ENCODE data around the gene SNAPC3. TPM values are rescaled to one million over a fixed set of nuclear protein-coding genes. Genes with fewer than 3 reads are reported as not detected.

The SNAPC3 gene
- total RNA-seq, 2 experiments from 2014 or later: 30.3 to 32.1 TPM

DNA sequence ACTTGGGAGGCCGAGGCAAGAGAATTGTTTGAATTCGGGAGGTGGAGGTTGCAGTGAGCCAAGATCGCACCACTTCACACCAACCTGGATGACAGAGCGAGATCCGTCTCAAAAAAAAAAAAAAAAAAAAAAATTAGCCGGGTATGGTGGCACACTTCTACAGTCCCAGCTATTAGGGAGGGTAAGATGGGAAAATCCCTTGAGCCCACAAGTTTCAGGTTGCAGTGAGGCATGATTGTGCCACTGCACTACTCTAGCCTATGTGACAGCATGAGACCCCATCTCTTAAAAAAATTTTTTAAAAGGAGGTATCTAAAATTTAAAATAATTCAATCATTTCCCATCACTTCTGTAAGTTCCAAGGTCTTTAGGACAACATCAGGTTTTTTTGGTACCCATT is 62.1 kb downstream of the SNAPC3 start:
- Mint-ChIP-seq H3K4me3 (no peak overlapping the region), H3K27ac (no peak overlapping the region), H3K9me3 (no peaks in the 10 kb centered on the region), H3K36me3 (ENCODE audit: low read depth) (peaks cover 37% of the 10 kb centered on the region), H3K4me1 (ENCODE audit: low read depth) (peaks cover 34% of the 10 kb centered on the region), H3K27me3 (no peaks in the 10 kb centered on the region)
- ATAC-seq (no peak), DNase-seq (no peak)
- TF ChIP-seq, protein P1, sequence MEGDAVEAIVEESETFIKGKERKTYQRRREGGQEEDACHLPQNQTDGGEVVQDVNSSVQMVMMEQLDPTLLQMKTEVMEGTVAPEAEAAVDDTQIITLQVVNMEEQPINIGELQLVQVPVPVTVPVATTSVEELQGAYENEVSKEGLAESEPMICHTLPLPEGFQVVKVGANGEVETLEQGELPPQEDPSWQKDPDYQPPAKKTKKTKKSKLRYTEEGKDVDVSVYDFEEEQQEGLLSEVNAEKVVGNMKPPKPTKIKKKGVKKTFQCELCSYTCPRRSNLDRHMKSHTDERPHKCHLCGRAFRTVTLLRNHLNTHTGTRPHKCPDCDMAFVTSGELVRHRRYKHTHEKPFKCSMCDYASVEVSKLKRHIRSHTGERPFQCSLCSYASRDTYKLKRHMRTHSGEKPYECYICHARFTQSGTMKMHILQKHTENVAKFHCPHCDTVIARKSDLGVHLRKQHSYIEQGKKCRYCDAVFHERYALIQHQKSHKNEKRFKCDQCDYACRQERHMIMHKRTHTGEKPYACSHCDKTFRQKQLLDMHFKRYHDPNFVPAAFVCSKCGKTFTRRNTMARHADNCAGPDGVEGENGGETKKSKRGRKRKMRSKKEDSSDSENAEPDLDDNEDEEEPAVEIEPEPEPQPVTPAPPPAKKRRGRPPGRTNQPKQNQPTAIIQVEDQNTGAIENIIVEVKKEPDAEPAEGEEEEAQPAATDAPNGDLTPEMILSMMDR (IDR thresholded peaks at IDR 0.05): no peak
- ChIA-PET CTCF (no interaction called here), POLR2A (interaction anchor here (0.9 to 1.0 kb wide), 2 partner anchors 11 to 111 kb away, joined by 3 to 4 read pairs; no protein-coding TSS in a partner anchor)
- intact Hi-C loops (cut with micrococcal nuclease): no loop called here

DNA sequence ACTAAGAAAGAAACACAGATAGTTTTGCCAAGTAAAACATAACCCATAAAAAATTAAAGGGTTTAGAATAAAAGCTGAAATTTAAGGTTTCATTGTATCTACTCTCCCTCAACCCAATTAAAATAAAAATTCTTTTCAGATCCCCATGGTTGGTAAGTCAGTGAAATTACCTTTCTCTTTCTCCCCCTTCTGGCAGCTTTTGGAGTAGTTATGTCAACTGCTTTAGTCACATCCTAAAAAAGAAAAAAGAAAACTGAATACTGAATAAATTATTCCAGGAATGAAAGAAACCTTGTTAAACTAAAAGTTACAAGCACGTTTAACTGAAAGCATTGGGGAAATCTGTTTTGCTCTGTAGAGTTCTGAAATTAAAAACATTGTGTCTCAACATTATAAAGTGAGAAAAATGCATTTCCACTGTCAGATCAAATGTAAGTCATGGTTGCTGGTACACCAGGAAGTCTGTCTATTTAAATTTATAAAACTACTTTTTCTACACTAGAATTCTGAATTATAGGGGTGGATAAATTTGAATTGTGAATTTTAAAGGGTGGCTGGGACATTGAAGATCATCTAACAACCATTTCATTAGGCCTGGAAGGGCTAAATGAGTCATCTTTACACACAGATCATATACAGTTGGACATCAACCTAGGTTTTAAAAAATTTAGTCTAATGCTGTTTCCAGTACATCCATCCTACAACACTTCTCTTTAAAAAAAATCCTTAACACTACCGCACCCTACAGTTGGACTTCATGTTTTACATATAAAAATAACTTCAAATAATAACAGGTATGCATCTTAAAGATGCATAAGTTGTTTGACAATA is 63.4 kb downstream of the SNAPC3 start:
- Mint-ChIP-seq H3K9me3 (no peaks in the 10 kb centered on the region), H3K4me3 (no peak overlapping the region), H3K27me3 (no peaks in the 10 kb centered on the region), H3K36me3 (ENCODE audit: low read depth) (peaks cover 40% of the 10 kb centered on the region), H3K27ac (peak overlapping the region; percentile 75), H3K4me1 (ENCODE audit: low read depth) (peaks cover 35% of the 10 kb centered on the region)
- intact Hi-C loops (cut with micrococcal nuclease): no loop called here
- POLR2A ChIA-PET: no interaction called here
- CTCF ChIA-PET: interaction anchor here (1.0 kb wide), 1 partner anchor 9 kb away, joined by 3 read pairs; no protein-coding TSS in a partner anchor
- DNase-seq: no peak
- ATAC-seq: peak; percentile 65
- TF ChIP-seq, protein P1 (IDR thresholded peaks at IDR 0.05): peak; percentile 68

DNA sequence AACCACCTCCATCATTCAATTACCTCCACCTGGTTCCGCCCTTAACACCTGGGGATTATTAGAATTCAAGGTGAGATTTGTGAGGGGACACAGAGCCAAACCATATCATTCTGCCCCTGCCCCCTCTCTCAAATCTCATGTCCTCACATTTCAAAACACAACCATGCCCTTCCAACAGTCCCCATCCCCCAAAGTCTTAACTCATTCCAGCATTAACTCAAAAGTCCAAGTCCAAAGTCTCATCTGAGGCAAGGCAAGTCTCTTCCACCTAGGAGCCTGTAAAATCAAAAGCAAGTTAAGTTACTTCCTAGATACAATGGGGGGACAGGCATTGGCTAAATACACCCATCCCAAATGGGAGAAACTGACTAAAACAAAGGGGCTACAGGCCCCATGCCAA is 69.3 kb downstream of the SNAPC3 start:
- no peaks in the 10 kb centered on the region for H3K27me3 Mint-ChIP-seq
- ATAC-seq: no peak
- peak overlapping the region; percentile 73 for H3K27ac Mint-ChIP-seq
- peaks cover 52% of the 10 kb centered on the region for H3K36me3 Mint-ChIP-seq (ENCODE audit: low read depth)
- H3K4me1 Mint-ChIP-seq (ENCODE audit: low read depth): peaks cover 47% of the 10 kb centered on the region
- intact Hi-C loops (cut with micrococcal nuclease): no loop called here
- ChIA-PET CTCF (interaction anchor here (0.7 kb wide), 1 partner anchor 41 kb away, joined by 3 read pairs; no protein-coding TSS in a partner anchor), POLR2A (no interaction called here)
- TF ChIP-seq, protein P1 (IDR thresholded peaks at IDR 0.05): no peak
- no peak overlapping the region for H3K4me3 Mint-ChIP-seq
- no peak for DNase-seq
- peaks cover 9% of the 10 kb centered on the region for H3K9me3 Mint-ChIP-seq

DNA sequence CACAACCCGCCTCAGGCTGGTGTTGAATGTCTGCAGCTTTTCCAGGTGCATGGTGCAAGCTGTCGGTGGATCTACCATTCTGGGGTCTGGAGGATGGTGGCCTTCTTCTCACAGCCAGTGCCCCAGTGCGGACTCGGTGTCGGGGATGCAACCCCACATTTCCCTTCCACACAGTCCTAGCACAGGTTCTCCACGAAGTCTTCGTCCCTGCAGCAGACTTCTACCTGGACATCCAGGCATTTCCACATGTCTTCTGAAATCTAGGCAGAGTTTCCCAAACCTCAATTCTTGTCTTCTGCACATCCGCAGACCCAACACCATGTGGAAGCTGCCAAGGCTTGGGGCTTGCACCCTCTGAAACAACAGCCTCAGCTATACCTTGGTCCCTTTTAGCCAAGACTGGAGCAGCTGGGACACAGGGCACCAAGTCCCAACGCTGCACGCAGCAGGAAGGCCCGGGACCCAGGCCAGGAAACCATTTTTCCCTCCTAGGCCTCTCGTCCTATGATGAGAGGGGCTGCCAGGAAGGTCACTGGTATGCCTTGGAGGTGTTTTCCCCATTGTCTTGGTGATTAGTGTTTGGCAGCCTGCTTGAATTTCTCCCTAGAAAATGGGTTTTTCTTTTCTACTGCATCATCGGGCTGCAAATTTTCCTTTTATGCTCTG is 69.9 kb downstream of the SNAPC3 start:
- Mint-ChIP-seq H3K4me3 (no peak overlapping the region), H3K27me3 (no peaks in the 10 kb centered on the region), H3K4me1 (ENCODE audit: low read depth) (peaks cover 50% of the 10 kb centered on the region), H3K9me3 (peaks cover 9% of the 10 kb centered on the region), H3K36me3 (ENCODE audit: low read depth) (peaks cover 54% of the 10 kb centered on the region), H3K27ac (peak overlapping the region; percentile 50)
- TF ChIP-seq, protein P1 (IDR thresholded peaks at IDR 0.05): no peak
- ATAC-seq: no peak
- no peak for DNase-seq
- ChIA-PET POLR2A (no interaction called here), CTCF (interaction anchor here (0.7 kb wide), 1 partner anchor 40 kb away, joined by 3 read pairs; no protein-coding TSS in a partner anchor)
- intact Hi-C loops (cut with micrococcal nuclease): no loop called here
